DND-41 (cell line): ENCODE results near the gene RAD21L1.

Source experiments
- EZH2 ChIP-seq: IDR thresholded peaks from 3 replicates; pipeline ENCODE4 v1.6.1; 2012; ENCODE audit warnings: borderline replicate concordance, low read depth, mild to moderate bottlenecking, moderate library complexity, low read length, inconsistent platforms; ENCODE audit not compliant: severe bottlenecking
- TF ChIP-seq, protein P1 (sequence below): IDR thresholded peaks from 2 replicates; pipeline ENCODE4 v1.5.1; 2012; ENCODE audit warnings: borderline replicate concordance, low read length, moderate library complexity, mild to moderate bottlenecking; ENCODE audit not compliant: poor library complexity, severe bottlenecking; ENCODE audit errors: extremely low read depth

DNA sequence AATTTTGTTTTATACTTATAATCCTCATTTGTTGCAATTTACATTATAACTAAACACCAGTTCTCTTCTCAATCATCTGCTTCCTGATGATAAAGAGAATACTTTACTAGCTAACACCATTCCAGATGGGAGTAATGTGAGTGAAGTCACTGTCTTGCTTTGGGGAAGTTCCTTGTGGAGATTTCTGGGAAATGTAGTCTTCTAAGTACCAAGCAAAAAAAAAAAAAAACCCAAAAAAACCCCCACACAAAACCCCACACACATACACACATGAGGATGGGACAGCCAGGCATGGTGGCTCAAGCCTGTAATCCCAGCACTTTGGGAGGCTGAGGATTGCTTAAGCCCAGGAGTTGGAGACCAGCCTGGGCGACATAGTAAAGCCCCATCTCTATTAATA lies 38.0 kb downstream of the RAD21L1 start:
- TF ChIP-seq, protein P1, sequence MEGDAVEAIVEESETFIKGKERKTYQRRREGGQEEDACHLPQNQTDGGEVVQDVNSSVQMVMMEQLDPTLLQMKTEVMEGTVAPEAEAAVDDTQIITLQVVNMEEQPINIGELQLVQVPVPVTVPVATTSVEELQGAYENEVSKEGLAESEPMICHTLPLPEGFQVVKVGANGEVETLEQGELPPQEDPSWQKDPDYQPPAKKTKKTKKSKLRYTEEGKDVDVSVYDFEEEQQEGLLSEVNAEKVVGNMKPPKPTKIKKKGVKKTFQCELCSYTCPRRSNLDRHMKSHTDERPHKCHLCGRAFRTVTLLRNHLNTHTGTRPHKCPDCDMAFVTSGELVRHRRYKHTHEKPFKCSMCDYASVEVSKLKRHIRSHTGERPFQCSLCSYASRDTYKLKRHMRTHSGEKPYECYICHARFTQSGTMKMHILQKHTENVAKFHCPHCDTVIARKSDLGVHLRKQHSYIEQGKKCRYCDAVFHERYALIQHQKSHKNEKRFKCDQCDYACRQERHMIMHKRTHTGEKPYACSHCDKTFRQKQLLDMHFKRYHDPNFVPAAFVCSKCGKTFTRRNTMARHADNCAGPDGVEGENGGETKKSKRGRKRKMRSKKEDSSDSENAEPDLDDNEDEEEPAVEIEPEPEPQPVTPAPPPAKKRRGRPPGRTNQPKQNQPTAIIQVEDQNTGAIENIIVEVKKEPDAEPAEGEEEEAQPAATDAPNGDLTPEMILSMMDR: no peak
- no peak for TF ChIP-seq EZH2
